Ishikawa (cell line): ENCODE data around the gene SDHD.

Experiments
- CEBPB ChIP-seq: IDR thresholded peaks from 2 replicates; pipeline ENCODE4 v1.6.1; 2012
- EGR1 ChIP-seq: IDR thresholded peaks from 2 replicates; pipeline ENCODE4 v1.6.1; 2012
- EP300 ChIP-seq: IDR thresholded peaks from 2 replicates; pipeline ENCODE4 v1.6.1; 2012; ENCODE audit warnings: borderline replicate concordance
- FOXM1 ChIP-seq: IDR thresholded peaks from 2 replicates; pipeline ENCODE4 v1.6.1; 2012; ENCODE audit warnings: low read depth, borderline replicate concordance
- MAX ChIP-seq: IDR thresholded peaks from 2 replicates; pipeline ENCODE4 v1.6.1; 2012
- NFIC ChIP-seq: IDR thresholded peaks from 2 replicates; pipeline ENCODE4 v1.6.1; 2012
- RAD21 ChIP-seq: IDR thresholded peaks from 2 replicates; pipeline ENCODE4 v1.6.1; 2012; ENCODE audit warnings: low read depth
- REST ChIP-seq: IDR thresholded peaks from 2 replicates; pipeline ENCODE4 v1.6.1; 2012; ENCODE audit warnings: low read depth, mild to moderate bottlenecking
- TAF1 ChIP-seq: IDR thresholded peaks from 2 replicates; pipeline ENCODE4 v1.6.1; 2012; ENCODE audit warnings: low read depth, mild to moderate bottlenecking
- TCF12 ChIP-seq: IDR thresholded peaks from 2 replicates; pipeline ENCODE4 v1.6.1; 2012; ENCODE audit warnings: low read depth
- TEAD4 ChIP-seq: IDR thresholded peaks from 2 replicates; pipeline ENCODE4 v1.6.1; 2012
- ZBTB7A ChIP-seq: IDR thresholded peaks from 2 replicates; pipeline ENCODE4 v1.6.1; 2012; ENCODE audit warnings: low read depth
- TF ChIP-seq, protein P1 (sequence below): IDR thresholded peaks from 2 replicates; pipeline ENCODE4 v1.6.1; 2012

GRCh38 chr11:112118176-112118575, 31.5 kb downstream of the SDHD start:
- no peak for TF ChIP-seq RAD21
- TF ChIP-seq TCF12: no peak
- TF ChIP-seq FOXM1: no peak
- no peak for TF ChIP-seq EP300
- TF ChIP-seq MAX: no peak
- no peak for TF ChIP-seq REST
- no peak for TF ChIP-seq TAF1
- TF ChIP-seq EGR1: no peak
- no peak for TF ChIP-seq NFIC
- no peak for TF ChIP-seq CEBPB
- TF ChIP-seq ZBTB7A: no peak
- TF ChIP-seq, protein P1, sequence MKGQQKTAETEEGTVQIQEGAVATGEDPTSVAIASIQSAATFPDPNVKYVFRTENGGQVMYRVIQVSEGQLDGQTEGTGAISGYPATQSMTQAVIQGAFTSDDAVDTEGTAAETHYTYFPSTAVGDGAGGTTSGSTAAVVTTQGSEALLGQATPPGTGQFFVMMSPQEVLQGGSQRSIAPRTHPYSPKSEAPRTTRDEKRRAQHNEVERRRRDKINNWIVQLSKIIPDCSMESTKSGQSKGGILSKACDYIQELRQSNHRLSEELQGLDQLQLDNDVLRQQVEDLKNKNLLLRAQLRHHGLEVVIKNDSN: no peak
- TF ChIP-seq TEAD4: no peak
